Tibial nerve (tissue), 4 donors: ENCODE data around the gene PTPRG. TPM values are rescaled to one million over a fixed set of nuclear protein-coding genes. Genes with fewer than 3 reads are reported as not detected.

ENCODE experiments used
- DNase-seq, 2 donors: peaks; one replicate each; pipeline ENCODE4 v3.0.0-alpha.2; 2019; ENCODE audit warnings: low spot score in 2 of 2
- H3K27ac ChIP-seq, 4 donors: fragments of 200-600 bp; sonication (generic) in 3 of 4; one replicate each; pipeline ENCODE4 v1.5.1; 2017 to 2019; ENCODE audit warnings: mild to moderate bottlenecking in 1 of 4
- H3K27me3 ChIP-seq, 2 donors: fragments of 200-600 bp; sonication (generic) in 1 of 2; one replicate each; pipeline versions ENCODE4 v1.5.1 to v1.6.0; 2017 to 2019
- H3K36me3 ChIP-seq, 3 donors: fragments of 200-600 bp; sonication (generic); one replicate each; pipeline ENCODE4 v1.5.1; 2018 to 2019
- H3K4me1 ChIP-seq, 4 donors: fragments of 200-600 bp; sonication (generic) in 3 of 4; one replicate each; pipeline ENCODE4 v1.5.1; 2017 to 2019
- H3K4me3 ChIP-seq, 4 donors: fragments of 200-600 bp; sonication (generic) in 3 of 4; one replicate each; pipeline ENCODE4 v1.5.1; 2017 to 2019; ENCODE audit warnings: mild to moderate bottlenecking in 1 of 4, moderate library complexity in 1 of 4
- H3K9me3 ChIP-seq, 4 donors: fragments of 200-600 bp; sonication (generic) in 3 of 4; one replicate each; pipeline ENCODE4 v1.5.1; 2017 to 2019
- CTCF ChIP-seq, 5 experiments: fragments of 200-600 bp in 3 of 5; fragments of 450-650 bp in 2 of 5; sonication (generic) in 3 of 5; IDR thresholded peaks; one replicate each; pipeline ENCODE4 v1.5.1; 2016 to 2019; ENCODE audit warnings: antibody characterized with exemption in 5 of 5, mild to moderate bottlenecking in 3 of 5, moderate library complexity in 2 of 5
- EP300 ChIP-seq, 2 donors: sonication (generic); formaldehyde crosslinking; IDR thresholded peaks; one replicate each; pipeline ENCODE4 v1.6.1; 2017; ENCODE audit warnings: antibody characterized with exemption in 2 of 2, mild to moderate bottlenecking in 1 of 2
- POLR2A ChIP-seq, 2 donors: fragments of 450-650 bp; IDR thresholded peaks; one replicate each; pipeline ENCODE4 v1.6.1; 2017; ENCODE audit warnings: antibody characterized with exemption in 2 of 2, mild to moderate bottlenecking in 2 of 2, moderate library complexity in 2 of 2
- WGBS, 2 donors: methylation state at CpG; one replicate each; pipeline ENCODE4 v1.1.5; 2018; 5-methylcytosine and 5-hydroxymethylcytosine counted together
- total RNA-seq, 4 donors: library from RNA; depleted of rRNA; stranded (reverse); fragments of >200 nt; gene quantifications; one replicate each; pipeline ENCODE4 v1.1.0, GENCODE V29; 2016

Gene PTPRG
- 100 to 1,000 TPM; 112 to 174 (median 121) TPM for total RNA-seq

- Histone ChIP-seq H3K27ac (peak within 1 kb of the TSS; percentile 86 to 96 (median 90)), H3K27me3 (peaks cover 0 to 25% of the 10 kb centered on the region in 2 donors)
- WGBS, 2 donors: 0 to 1% methylated on average over 52 to 72 of the region's 74 CpGs
These were observed at the start of gene PTPRG for GRCh38 chr3:61561374-61562041. PTPRG (plus strand) TSS chr3:61561571; CDS start chr3:61562288, 717 bp downstream.

GRCh38 chr3:61518590-61518989 is 42.8 kb upstream of the PTPRG start:
- TF ChIP-seq CTCF (IDR thresholded peaks at IDR 0.05) (no peak), EP300 (IDR thresholded peaks at IDR 0.05) (no peak)
- H3K27me3 ChIP-seq: no peaks in the 10 kb centered on the region
- no peaks in the 10 kb centered on the region for H3K36me3 ChIP-seq
- H3K4me3 ChIP-seq: no peak overlapping the region
- WGBS, 2 donors: 97 to 100% methylated on average over 1 of the region's 1 CpG
- no peak overlapping the region for H3K27ac ChIP-seq
- peaks cover 0 to 6% (median 2%) of the 10 kb centered on the region in 4 donors for H3K4me1 ChIP-seq
- H3K9me3 ChIP-seq: no peaks in the 10 kb centered on the region
- no peak for DNase-seq

More at GRCh38 chr3:61561374-61562041, at the start of gene PTPRG:
- TF ChIP-seq POLR2A (IDR thresholded peaks at IDR 0.05) (peak; percentile 33 to 69), CTCF (IDR thresholded peaks at IDR 0.05) (no peak), EP300 (IDR thresholded peaks at IDR 0.05) (peak in 1 of 2 donors; percentile 85)
- DNase-seq: peak; percentile 84 to 86
- Histone ChIP-seq H3K4me3 (peak within 1 kb of the TSS; percentile 56 to 63 (median 62)), H3K36me3 (no peaks in the 10 kb centered on the region), H3K4me1 (peaks cover 0 to 43% (median 0%) of the 10 kb centered on the region in 4 donors), H3K9me3 (peaks cover 0 to 17% (median 0%) of the 10 kb centered on the region in 4 donors)

- DNase-seq: no peak
- Histone ChIP-seq H3K36me3 (no peaks in the 10 kb centered on the region), H3K9me3 (no peaks in the 10 kb centered on the region), H3K4me1 (peaks cover 0 to 6% (median 2%) of the 10 kb centered on the region in 4 donors), H3K4me3 (no peak overlapping the region), H3K27me3 (no peaks in the 10 kb centered on the region), H3K27ac (no peak overlapping the region)
- no peak for TF ChIP-seq EP300 (IDR thresholded peaks at IDR 0.05)
- no peak for TF ChIP-seq POLR2A (IDR thresholded peaks at IDR 0.05)
- TF ChIP-seq CTCF (IDR thresholded peaks at IDR 0.05): no peak
- 74 to 77% methylated on average over 2 of the region's 2 CpGs for WGBS, 2 donors
These were observed 40.3 kb upstream of the PTPRG start for GRCh38 chr3:61520966-61521628.

- TF ChIP-seq CTCF (IDR thresholded peaks at IDR 0.05): no peak
- no peak for TF ChIP-seq EP300 (IDR thresholded peaks at IDR 0.05)
- TF ChIP-seq POLR2A (IDR thresholded peaks at IDR 0.05): no peak
- Histone ChIP-seq H3K36me3 (no peaks in the 10 kb centered on the region), H3K27me3 (no peaks in the 10 kb centered on the region), H3K4me1 (peaks cover 0 to 6% (median 2%) of the 10 kb centered on the region in 4 donors), H3K9me3 (no peaks in the 10 kb centered on the region), H3K27ac (no peak overlapping the region), H3K4me3 (no peak overlapping the region)
- DNase-seq: no peak
- WGBS, 2 donors: 40 to 60% methylated on average over 4 of the region's 4 CpGs
These were observed 39.3 kb upstream of the PTPRG start for GRCh38 chr3:61522060-61522459.

GRCh38 chr3:61522626-61523025 is 38.7 kb upstream of the PTPRG start:
- no peak for DNase-seq
- H3K27me3 ChIP-seq: no peaks in the 10 kb centered on the region
- H3K9me3 ChIP-seq: no peaks in the 10 kb centered on the region
- no peak overlapping the region for H3K4me3 ChIP-seq
- 47 to 57% methylated on average over 2 of the region's 2 CpGs for WGBS, 2 donors
- no peak overlapping the region for H3K27ac ChIP-seq
- TF ChIP-seq POLR2A (IDR thresholded peaks at IDR 0.05) (no peak), CTCF (IDR thresholded peaks at IDR 0.05) (no peak), EP300 (IDR thresholded peaks at IDR 0.05) (no peak)
- peaks cover 0 to 6% (median 2%) of the 10 kb centered on the region in 4 donors for H3K4me1 ChIP-seq
- no peaks in the 10 kb centered on the region for H3K36me3 ChIP-seq
